Esophagus squamous epithelium (tissue), 5 donors: ENCODE results near the gene PRDX3. TPM values are rescaled to one million over a fixed set of nuclear protein-coding genes. Genes with fewer than 3 reads are reported as not detected.
"Not testable (repeated sequence)": the region's sequence is repeated elsewhere in the genome, so short reads cannot be mapped to it uniquely, and the experiment has no call there.

Experiments
- DNase-seq: peaks from one replicate; lab custom pipeline; 2025; lab: John Stamatoyannopoulos, UW
- H3K27ac ChIP-seq, 4 donors: fragments of 200-600 bp; sonication (generic); one replicate each; pipeline ENCODE4 v1.5.1; 2016 to 2019; ENCODE audit warnings: mild to moderate bottlenecking in 1 of 4
- H3K27me3 ChIP-seq, 4 donors: fragments of 200-600 bp; sonication (generic); 1 replicate in 3 of 4; 2 replicates in 1 of 4; pipeline versions ENCODE4 v1.5.1 to v1.6.0; 2017 to 2021; ENCODE audit warnings: antibody characterized with exemption in 1 of 4
- H3K36me3 ChIP-seq, 3 donors: fragments of 200-600 bp; sonication (generic); one replicate each; pipeline ENCODE4 v1.5.1; 2016 to 2019
- H3K4me1 ChIP-seq, 3 donors: fragments of 200-600 bp; sonication (generic); one replicate each; pipeline ENCODE4 v1.5.1; 2017 to 2019
- H3K4me3 ChIP-seq, 4 donors: fragments of 200-600 bp; sonication (generic); 1 replicate in 3 of 4; 2 replicates in 1 of 4; pipeline ENCODE4 v1.5.1; 2016 to 2019; ENCODE audit warnings: mild to moderate bottlenecking in 2 of 4, moderate library complexity in 1 of 4
- H3K9me3 ChIP-seq, 3 donors: fragments of 200-600 bp; sonication (generic); one replicate each; pipeline ENCODE4 v1.5.1; 2016 to 2019
- CTCF ChIP-seq, 6 experiments: fragments of 450-650 bp in 4 of 6; fragments of 200-600 bp in 2 of 6; sonication (generic) in 2 of 6; IDR thresholded peaks; one replicate each; pipeline ENCODE4 v1.5.1; 2016 to 2019; ENCODE audit warnings: antibody characterized with exemption in 6 of 6, mild to moderate bottlenecking in 4 of 6, moderate library complexity in 4 of 6
- POLR2A ChIP-seq, 4 donors: fragments of 450-650 bp; IDR thresholded peaks; one replicate each; pipeline ENCODE4 v1.6.1; 2017; ENCODE audit warnings: antibody characterized with exemption in 4 of 4, mild to moderate bottlenecking in 4 of 4, moderate library complexity in 3 of 4
- WGBS, 2 donors: methylation state at CpG; one replicate each; pipeline ENCODE4 v1.1.5; 2018; 5-methylcytosine and 5-hydroxymethylcytosine counted together
- intact Hi-C: fragments of 100-400 bp; cut with DNase I; formaldehyde crosslinking; loops from one replicate; pipeline ENCODE4 v1.15.0; 2022
- total RNA-seq, 4 donors: library from RNA; depleted of rRNA; stranded (reverse); fragments of >200 nt; gene quantifications; one replicate each; pipeline ENCODE4 v1.1.0, GENCODE V29; 2016
- donor health status: DM: yes; HTN: yes; CAD: no.

PRDX3 gene
- total RNA-seq, 4 donors from 2014 or later = 42.9 to 183 (median 119) TPM

GRCh38 chr10:119137878-119138277, 40.7 kb downstream of the PRDX3 start:
- not testable (repeated sequence) for H3K4me3 ChIP-seq, H3K9me3 ChIP-seq, DNase-seq, H3K27ac ChIP-seq, H3K27me3 ChIP-seq, H3K4me1 ChIP-seq
- peak in 1 of 6 experiments; percentile 8 for TF ChIP-seq CTCF (IDR thresholded peaks at IDR 0.05)
- intact Hi-C loops = loop anchor here (10.0 kb wide), 1 partner anchor 287 kb away; no protein-coding TSS in a partner anchor
- 77 to 78% methylated on average over 8 of the region's 8 CpGs for WGBS, 2 donors
- peaks cover 0 to 71% (median 5%) of the 10 kb centered on the region in 3 donors for H3K36me3 ChIP-seq

GRCh38 chr10:119136084-119136483, 42.5 kb downstream of the PRDX3 start:
- 73 to 80% methylated on average over 4 to 7 of the region's 7 CpGs for WGBS, 2 donors
- Histone ChIP-seq H3K4me3 (no peak overlapping the region), H3K27ac (peak overlapping the region in 2 of 4 donors; percentile 19 to 25), H3K9me3 (no peaks in the 10 kb centered on the region), H3K36me3 (peaks cover 0 to 72% (median 10%) of the 10 kb centered on the region in 3 donors), H3K4me1 (peaks cover 0 to 12% (median 7%) of the 10 kb centered on the region in 3 donors), H3K27me3 (no peaks in the 10 kb centered on the region)
- intact Hi-C loops = loop anchor here (10.0 kb wide), 1 partner anchor 289 kb away; no protein-coding TSS in a partner anchor
- TF ChIP-seq CTCF (IDR thresholded peaks at IDR 0.05) (no peak), POLR2A (IDR thresholded peaks at IDR 0.05) (no peak)
- no peak for DNase-seq

- 59 to 62% methylated on average over 4 of the region's 4 CpGs for WGBS, 2 donors
- no peak for TF ChIP-seq POLR2A (IDR thresholded peaks at IDR 0.05)
- no peak for TF ChIP-seq CTCF (IDR thresholded peaks at IDR 0.05)
- no peaks in the 10 kb centered on the region for H3K27me3 ChIP-seq
- H3K36me3 ChIP-seq = peaks cover 0 to 72% (median 14%) of the 10 kb centered on the region in 3 donors
- peaks cover 0 to 17% (median 7%) of the 10 kb centered on the region in 3 donors for H3K4me1 ChIP-seq
- H3K9me3 ChIP-seq = no peaks in the 10 kb centered on the region
- H3K27ac ChIP-seq = peak overlapping the region in 2 of 4 donors; percentile 42 to 63
- intact Hi-C loops = loop anchor here (10.0 kb wide), 1 partner anchor 289 kb away; no protein-coding TSS in a partner anchor
- peak; percentile 2 for DNase-seq
- H3K4me3 ChIP-seq = no peak overlapping the region
Observed at GRCh38 chr10:119135513-119135881, 43.1 kb downstream of the PRDX3 start.

GRCh38 chr10:119133949-119134348, 44.7 kb downstream of the PRDX3 start:
- no peak for DNase-seq
- Histone ChIP-seq H3K36me3 (peaks cover 0 to 72% (median 22%) of the 10 kb centered on the region in 3 donors), H3K27me3 (no peaks in the 10 kb centered on the region), H3K4me3 (no peak overlapping the region), H3K9me3 (no peaks in the 10 kb centered on the region), H3K4me1 (peaks cover 0 to 17% (median 7%) of the 10 kb centered on the region in 3 donors), H3K27ac (no peak overlapping the region)
- no peak for TF ChIP-seq POLR2A (IDR thresholded peaks at IDR 0.05)
- TF ChIP-seq CTCF (IDR thresholded peaks at IDR 0.05) = no peak
- intact Hi-C loops = loop anchor here (10.0 kb wide), 1 partner anchor 291 kb away; no protein-coding TSS in a partner anchor
- 71 to 86% methylated on average over 8 of the region's 8 CpGs for WGBS, 2 donors

GRCh38 chr10:119132521-119133345, 45.9 kb downstream of the PRDX3 start:
- Histone ChIP-seq H3K27ac (no peak overlapping the region), H3K27me3 (no peaks in the 10 kb centered on the region), H3K4me3 (no peak overlapping the region), H3K36me3 (peaks cover 0 to 78% (median 22%) of the 10 kb centered on the region in 3 donors), H3K9me3 (no peaks in the 10 kb centered on the region), H3K4me1 (peaks cover 0 to 17% (median 7%) of the 10 kb centered on the region in 3 donors)
- DNase-seq = no peak
- intact Hi-C loops = loop anchor here (10.0 kb wide), 1 partner anchor 292 kb away; no protein-coding TSS in a partner anchor
- 83% methylated on average over 9 to 10 of the region's 14 CpGs for whole genome bisulfite sequencing, 2 donors
- no peak for TF ChIP-seq POLR2A (IDR thresholded peaks at IDR 0.05)
- no peak for TF ChIP-seq CTCF (IDR thresholded peaks at IDR 0.05)
